HG02973 (cell line): ENCODE data around the gene TBC1D26.
"Not testable (repeated sequence)": the region's sequence is repeated elsewhere in the genome, so short reads cannot be mapped to it uniquely, and the experiment has no call there.

Source experiments
- ATAC-seq: cut with Tn5 transposase; IDR thresholded peaks from one replicate; pipeline ENCODE4 v1.9.1; 2021; ENCODE audit warnings: moderate library complexity; ENCODE audit not compliant: unreplicated experiment

Gene TBC1D26

GRCh38 chr17:15742921-15743320 lies 10.8 kb downstream of the TBC1D26 start:
- ATAC-seq, result no peak

- ATAC-seq, result no peak
These were observed 12.1 kb downstream of the TBC1D26 start for GRCh38 chr17:15744074-15744676.

- no peak for ATAC-seq
These were observed 12.8 kb downstream of the TBC1D26 start for GRCh38 chr17:15744885-15745284.

- ATAC-seq, result not testable (repeated sequence)
These were observed 17.3 kb downstream of the TBC1D26 start for GRCh38 chr17:15749403-15749802.

GRCh38 chr17:15768865-15769533 lies 36.9 kb downstream of the TBC1D26 start:
- ATAC-seq, result not testable (repeated sequence)

GRCh38 chr17:15770679-15771078 lies 38.6 kb downstream of the TBC1D26 start:
- not testable (repeated sequence) for ATAC-seq

- no peak for ATAC-seq
These were observed 44.8 kb downstream of the TBC1D26 start for GRCh38 chr17:15776871-15777270.

GRCh38 chr17:15777297-15777696 lies 45.2 kb downstream of the TBC1D26 start:
- no peak for ATAC-seq

GRCh38 chr17:15777717-15778116 lies 45.6 kb downstream of the TBC1D26 start:
- ATAC-seq, result no peak

- no peak for ATAC-seq
These were observed 47.0 kb downstream of the TBC1D26 start for GRCh38 chr17:15779119-15779518.

- ATAC-seq, result no peak
These were observed 48.1 kb downstream of the TBC1D26 start for GRCh38 chr17:15780188-15780587.

GRCh38 chr17:15782866-15783265 lies 50.8 kb downstream of the TBC1D26 start:
- ATAC-seq, result no peak

GRCh38 chr17:15783461-15783860 lies 51.4 kb downstream of the TBC1D26 start:
- no peak for ATAC-seq

GRCh38 chr17:15784351-15784750 lies 52.3 kb downstream of the TBC1D26 start:
- not testable (repeated sequence) for ATAC-seq

GRCh38 chr17:15787363-15788075 lies 55.4 kb downstream of the TBC1D26 start:
- ATAC-seq, result not testable (repeated sequence)

GRCh38 chr17:15788365-15788764 lies 56.3 kb downstream of the TBC1D26 start:
- not testable (repeated sequence) for ATAC-seq
